GM18519 (cell line): Measurements from ENCODE around the gene GDPGP1.
"Not testable (repeated sequence)": the region's sequence is repeated elsewhere in the genome, so short reads cannot be mapped to it uniquely, and the experiment has no call there.

Source experiments
- ATAC-seq: cut with Tn5 transposase; IDR thresholded peaks from one replicate; pipeline ENCODE4 v1.9.1; 2021; ENCODE audit warnings: mild to moderate bottlenecking, moderate library complexity; ENCODE audit not compliant: unreplicated experiment, low FRiP score

GDPGP1 gene

DNA sequence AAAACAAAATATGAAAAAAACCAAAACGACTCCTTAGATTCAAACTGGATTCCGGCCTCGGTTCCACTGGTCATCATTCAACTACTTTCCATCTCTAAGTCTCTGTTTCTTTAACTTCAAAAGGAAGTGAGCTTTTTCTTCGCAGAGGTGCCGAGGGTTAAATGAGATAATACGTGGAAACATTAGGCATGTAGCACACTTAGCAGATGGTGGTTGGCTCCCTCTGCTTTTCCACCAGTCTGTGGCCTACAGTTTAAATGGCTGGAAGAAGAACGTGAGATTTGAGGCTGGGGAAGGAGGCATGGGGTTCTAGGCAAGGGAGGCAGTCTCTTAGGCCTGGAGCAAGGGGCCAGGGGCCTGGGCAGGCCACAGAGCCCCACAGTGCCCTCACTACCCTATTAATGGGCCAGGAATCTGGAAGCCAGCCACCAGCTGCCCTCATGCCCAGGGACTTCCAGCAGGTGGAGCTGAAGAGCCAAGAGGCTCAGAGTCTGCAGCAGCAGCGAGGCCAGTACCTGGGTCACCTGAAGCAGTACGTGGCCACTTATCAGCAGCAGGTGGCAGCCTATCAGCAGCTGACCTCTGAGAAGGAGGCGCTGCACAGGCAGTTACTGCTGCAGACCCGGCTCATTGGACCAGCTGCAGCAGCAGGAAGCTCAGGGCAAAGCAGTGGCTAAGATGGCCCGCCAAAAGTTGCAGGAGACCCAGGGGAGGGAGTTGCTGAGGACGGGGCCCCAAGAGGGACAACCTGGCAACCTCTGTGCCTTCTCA is 59.2 kb downstream of the GDPGP1 start:
- not testable (repeated sequence) for ATAC-seq

GRCh38 chr15:90294159-90294558 is 60.1 kb downstream of the GDPGP1 start:
- no peak for ATAC-seq

GRCh38 chr15:90294601-90295269 is 60.7 kb downstream of the GDPGP1 start:
- no peak for ATAC-seq

DNA sequence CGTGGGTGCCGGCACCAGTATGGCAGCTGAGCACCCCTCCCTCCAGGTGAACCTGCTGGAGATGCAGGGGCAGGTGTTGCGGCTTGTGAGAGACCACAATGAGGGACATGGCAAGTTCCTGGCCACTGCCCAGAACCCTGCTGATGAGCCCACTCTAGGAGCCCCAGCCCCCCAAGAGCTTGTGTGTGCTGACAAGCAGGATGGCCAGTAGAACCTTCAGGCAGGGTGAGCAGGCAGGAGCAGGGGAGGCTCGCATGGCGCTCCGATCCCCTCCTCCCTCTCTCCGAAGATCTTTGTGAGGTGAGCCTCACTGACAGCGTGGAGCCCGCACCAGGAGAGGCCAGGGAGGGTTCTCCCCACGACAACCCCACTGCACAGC is 61.2 kb downstream of the GDPGP1 start:
- ATAC-seq: no peak
